Astrocyte of the spinal cord (primary cell): Measurements from ENCODE around the gene CIROP.

Experiments used
- DNase-seq: peaks from one replicate; pipeline ENCODE4 v3.0.0; 2011; ENCODE audit warnings: low read depth, low spot score
- H3K4me3 ChIP-seq: 2 replicates; pipeline ENCODE4 v1.5.1; 2011; ENCODE audit warnings: low read depth, mild to moderate bottlenecking, low read length, moderate library complexity
- in situ Hi-C: cut with HindIII; loops from 2 replicates; pipeline ENCODE4 v1.10.0; 2017; ENCODE audit warnings: low sequenced_read_pairs
- TF ChIP-seq, protein P1 (sequence below): IDR thresholded peaks from 2 replicates; pipeline ENCODE4 v1.5.1; 2012; ENCODE audit warnings: low read depth, mild to moderate bottlenecking, low read length, inconsistent platforms

The CIROP gene

DNA sequence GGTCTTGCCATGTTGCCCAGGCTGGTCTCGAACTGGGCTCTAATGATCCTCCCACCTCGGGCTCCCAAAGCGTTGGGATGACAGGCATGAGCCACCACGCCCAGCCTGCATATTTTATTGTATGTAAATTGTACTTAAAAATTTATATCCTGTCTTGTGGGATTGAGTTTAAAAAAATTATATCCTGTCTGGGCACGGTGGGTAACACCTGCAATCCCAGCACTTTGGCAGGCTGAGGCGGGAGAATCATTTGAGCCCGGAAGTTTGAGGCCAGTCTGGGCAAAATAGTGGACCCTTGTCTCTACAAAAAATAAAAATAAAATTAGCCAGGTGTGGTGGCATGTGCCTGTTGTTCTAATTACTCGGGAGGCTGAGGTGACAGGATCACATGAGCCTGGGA is 28.2 kb upstream of the CIROP start:
- TF ChIP-seq, protein P1, sequence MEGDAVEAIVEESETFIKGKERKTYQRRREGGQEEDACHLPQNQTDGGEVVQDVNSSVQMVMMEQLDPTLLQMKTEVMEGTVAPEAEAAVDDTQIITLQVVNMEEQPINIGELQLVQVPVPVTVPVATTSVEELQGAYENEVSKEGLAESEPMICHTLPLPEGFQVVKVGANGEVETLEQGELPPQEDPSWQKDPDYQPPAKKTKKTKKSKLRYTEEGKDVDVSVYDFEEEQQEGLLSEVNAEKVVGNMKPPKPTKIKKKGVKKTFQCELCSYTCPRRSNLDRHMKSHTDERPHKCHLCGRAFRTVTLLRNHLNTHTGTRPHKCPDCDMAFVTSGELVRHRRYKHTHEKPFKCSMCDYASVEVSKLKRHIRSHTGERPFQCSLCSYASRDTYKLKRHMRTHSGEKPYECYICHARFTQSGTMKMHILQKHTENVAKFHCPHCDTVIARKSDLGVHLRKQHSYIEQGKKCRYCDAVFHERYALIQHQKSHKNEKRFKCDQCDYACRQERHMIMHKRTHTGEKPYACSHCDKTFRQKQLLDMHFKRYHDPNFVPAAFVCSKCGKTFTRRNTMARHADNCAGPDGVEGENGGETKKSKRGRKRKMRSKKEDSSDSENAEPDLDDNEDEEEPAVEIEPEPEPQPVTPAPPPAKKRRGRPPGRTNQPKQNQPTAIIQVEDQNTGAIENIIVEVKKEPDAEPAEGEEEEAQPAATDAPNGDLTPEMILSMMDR, result no peak
- DNase-seq, result no peak
- no peak overlapping the region for H3K4me3 ChIP-seq
- in situ Hi-C loops, result no loop called here

DNA sequence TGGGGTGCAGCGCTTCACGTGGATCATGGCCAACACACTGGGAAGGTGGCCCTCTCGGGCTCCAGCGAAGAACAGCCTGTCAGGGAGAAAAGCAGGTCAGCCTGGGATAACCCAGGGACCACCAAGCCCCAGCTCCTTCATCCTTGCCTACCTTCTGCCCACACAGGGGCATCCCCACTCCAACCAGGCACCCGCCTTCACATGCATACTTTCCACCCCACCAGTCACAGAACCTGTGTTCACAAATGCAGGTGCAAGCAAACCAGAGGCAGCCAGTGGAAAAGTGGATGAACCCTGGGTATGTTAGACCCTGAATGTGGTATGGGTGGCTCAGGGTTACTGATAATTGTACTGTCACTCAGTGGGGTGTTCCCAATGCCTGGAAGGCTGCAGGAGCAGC is 26.7 kb upstream of the CIROP start:
- in situ Hi-C loops, result no loop called here
- no peak overlapping the region for H3K4me3 ChIP-seq
- no peak for DNase-seq
- TF ChIP-seq, protein P1, result no peak

DNA sequence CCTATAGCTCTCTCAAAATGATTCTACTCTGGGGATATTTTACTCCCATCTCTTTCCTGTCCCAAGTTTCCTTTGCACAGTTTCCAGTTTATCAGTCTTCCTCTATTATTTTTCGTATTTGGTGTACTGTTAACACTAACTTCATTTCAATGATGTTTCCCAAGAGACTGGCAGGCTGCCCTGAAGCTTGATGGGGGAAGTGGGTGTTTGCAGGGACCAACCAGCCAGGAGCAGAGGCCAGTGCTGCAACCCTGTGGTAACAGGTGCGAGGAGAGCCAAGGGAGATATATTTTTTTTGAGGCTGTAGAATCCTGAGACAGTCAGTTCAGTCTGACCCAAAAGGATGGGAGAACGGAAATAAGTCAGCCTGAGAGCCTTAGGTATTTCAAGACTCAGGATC is 26.1 kb upstream of the CIROP start:
- no peak for DNase-seq
- in situ Hi-C loops, result no loop called here
- no peak overlapping the region for H3K4me3 ChIP-seq
- TF ChIP-seq, protein P1, result no peak

DNA sequence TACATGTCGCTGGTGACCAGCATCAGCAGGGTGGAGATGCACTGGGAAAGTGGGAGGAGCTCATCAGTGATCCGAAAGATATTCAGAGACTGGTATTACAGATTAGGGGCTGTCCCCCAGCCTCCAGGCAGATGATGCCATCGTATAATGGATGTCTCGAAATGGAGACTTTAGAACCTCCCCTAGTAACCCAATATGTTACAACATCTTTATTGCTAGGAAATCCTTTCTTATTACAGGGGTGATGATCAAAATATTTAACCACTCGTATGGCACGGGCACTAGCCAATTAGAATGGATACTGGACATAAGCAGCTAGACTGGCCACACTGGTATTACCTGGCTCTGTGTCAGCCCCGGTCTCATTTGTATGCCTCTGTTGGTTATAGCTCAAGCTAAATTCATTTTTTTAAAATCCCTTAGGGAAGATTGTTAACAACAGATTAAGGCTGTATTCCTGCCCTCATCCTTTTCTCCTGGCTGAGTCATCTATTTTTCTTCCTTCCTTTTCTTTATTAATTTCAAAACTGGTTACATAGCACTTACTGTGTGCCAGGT is 25.0 kb upstream of the CIROP start:
- no peak overlapping the region for H3K4me3 ChIP-seq
- TF ChIP-seq, protein P1, result no peak
- in situ Hi-C loops, result no loop called here
- DNase-seq, result no peak

DNA sequence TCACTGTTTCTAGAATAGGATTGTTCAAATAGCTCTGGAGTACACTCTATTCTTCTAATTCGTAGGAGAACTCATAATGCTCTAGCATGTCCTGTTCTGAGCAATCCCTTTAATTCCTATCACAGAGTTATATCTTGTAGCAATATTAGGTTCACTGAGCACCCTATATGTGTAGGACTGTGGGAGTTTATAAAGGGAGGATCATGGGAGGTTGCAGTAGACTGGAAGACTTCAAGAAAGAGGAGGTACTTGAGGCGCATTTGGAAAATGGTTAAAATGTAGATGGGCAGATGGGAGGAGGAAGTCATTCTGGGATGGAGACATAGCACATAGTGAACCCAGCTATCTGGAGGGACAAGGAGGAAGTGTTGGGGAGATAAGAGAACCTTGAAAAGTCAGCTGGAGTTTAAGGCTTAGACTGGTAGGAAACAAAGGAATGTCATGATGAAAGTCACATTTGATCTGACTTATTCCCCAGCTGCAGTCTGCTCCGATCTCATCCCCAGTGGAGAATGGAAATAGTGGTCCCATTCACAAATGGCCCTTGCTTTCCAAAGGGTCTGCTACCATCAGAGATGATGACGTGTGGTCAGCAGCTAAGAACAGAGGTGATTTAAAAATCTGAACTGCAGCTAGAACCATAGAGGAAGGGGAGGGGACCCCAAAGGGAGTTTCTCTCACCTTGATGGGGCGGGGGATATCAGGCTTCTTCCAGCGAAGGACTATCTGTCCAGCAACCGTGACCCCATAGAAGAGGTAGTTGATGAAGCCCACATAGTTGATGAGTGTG is 24.4 kb upstream of the CIROP start:
- no peak overlapping the region for H3K4me3 ChIP-seq
- DNase-seq, result no peak
- TF ChIP-seq, protein P1, result no peak
- in situ Hi-C loops, result no loop called here

DNA sequence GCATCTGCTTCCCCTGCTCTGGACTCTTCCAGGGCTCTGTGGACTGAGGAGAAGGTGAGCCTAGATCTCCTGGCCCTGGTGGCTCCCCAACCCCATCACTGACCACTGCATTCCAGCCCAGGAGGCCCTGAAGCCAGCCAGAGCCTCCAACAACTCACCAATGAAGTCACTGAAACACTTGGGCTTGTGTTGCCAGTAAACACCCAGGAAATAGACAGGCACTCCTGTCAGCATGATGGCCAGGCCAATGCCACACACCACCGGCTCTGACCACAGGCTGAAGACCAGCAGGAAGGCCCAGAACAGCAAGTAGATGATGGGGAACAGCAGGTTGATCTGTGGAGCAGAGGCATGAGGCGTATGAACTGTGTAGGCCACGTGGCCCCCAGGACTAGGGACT is 23.1 kb upstream of the CIROP start:
- DNase-seq, result no peak
- TF ChIP-seq, protein P1, result no peak
- in situ Hi-C loops, result no loop called here
- no peak overlapping the region for H3K4me3 ChIP-seq
